Thoracic aorta (tissue), 2 donors: ENCODE results near the gene ZMYND11. TPM values are rescaled to one million over a fixed set of nuclear protein-coding genes. Genes with fewer than 3 reads are reported as not detected.

ENCODE experiments used
- ATAC-seq: fragments of 150-250 bp; one replicate; pipeline ENCODE4 v1.8.0; 2017; ENCODE audit warnings: low read depth; ENCODE audit not compliant: insufficient number of reproducible peaks, low FRiP score
- DNase-seq: peaks from one replicate; pipeline ENCODE4 v3.0.0-alpha.2; 2020; ENCODE audit warnings: low spot score
- H3K27ac ChIP-seq, 2 donors: fragments of 200-600 bp; sonication (generic); 1 replicate in 1 of 2; 2 replicates in 1 of 2; pipeline ENCODE4 v1.5.1; 2016; ENCODE audit warnings: mild to moderate bottlenecking in 2 of 2, moderate library complexity in 2 of 2
- H3K27me3 ChIP-seq: fragments of 200-600 bp; sonication (generic); replicated peaks from 2 replicates; pipeline ENCODE4 v1.6.0; 2016; ENCODE audit warnings: mild to moderate bottlenecking; ENCODE audit not compliant: insufficient read depth
- H3K36me3 ChIP-seq: fragments of 200-600 bp; sonication (generic); one replicate; pipeline ENCODE4 v1.5.1; 2016
- H3K4me1 ChIP-seq, 2 donors: fragments of 200-600 bp; sonication (generic); 1 replicate in 1 of 2; 2 replicates in 1 of 2; pipeline versions ENCODE4 v1.5.1 to v1.6.0; 2016; ENCODE audit warnings: low read depth in 2 of 2, mild to moderate bottlenecking in 1 of 2; ENCODE audit not compliant: control insufficient read depth in 1 of 2
- H3K4me3 ChIP-seq: fragments of 200-600 bp; sonication (generic); 2 replicates; pipeline ENCODE4 v1.5.1; 2016; ENCODE audit warnings: mild to moderate bottlenecking
- H3K9me3 ChIP-seq: fragments of 200-600 bp; sonication (generic); 2 replicates; pipeline ENCODE4 v1.5.1; 2016
- total RNA-seq, 2 donors: library from RNA; depleted of rRNA; stranded (reverse); fragments of >200 nt; gene quantifications; one replicate each; pipeline versions ENCODE4 v1.1.0 to v1.2.3, GENCODE V29; 2016
- TF ChIP-seq, protein P1 (sequence below): fragments of 200-600 bp; sonication (generic); IDR thresholded peaks from one replicate; pipeline ENCODE4 v1.5.1; 2019; ENCODE audit warnings: antibody characterized with exemption

ZMYND11 gene
- total RNA-seq, 2 donors from 2014 or later: 56.9 to 103 TPM

- H3K4me1 ChIP-seq: peaks cover 0 to 8% of the 10 kb centered on the region in 2 donors
- H3K27ac ChIP-seq: no peak overlapping the region
- no peak overlapping the region for H3K4me3 ChIP-seq
- TF ChIP-seq, protein P1, sequence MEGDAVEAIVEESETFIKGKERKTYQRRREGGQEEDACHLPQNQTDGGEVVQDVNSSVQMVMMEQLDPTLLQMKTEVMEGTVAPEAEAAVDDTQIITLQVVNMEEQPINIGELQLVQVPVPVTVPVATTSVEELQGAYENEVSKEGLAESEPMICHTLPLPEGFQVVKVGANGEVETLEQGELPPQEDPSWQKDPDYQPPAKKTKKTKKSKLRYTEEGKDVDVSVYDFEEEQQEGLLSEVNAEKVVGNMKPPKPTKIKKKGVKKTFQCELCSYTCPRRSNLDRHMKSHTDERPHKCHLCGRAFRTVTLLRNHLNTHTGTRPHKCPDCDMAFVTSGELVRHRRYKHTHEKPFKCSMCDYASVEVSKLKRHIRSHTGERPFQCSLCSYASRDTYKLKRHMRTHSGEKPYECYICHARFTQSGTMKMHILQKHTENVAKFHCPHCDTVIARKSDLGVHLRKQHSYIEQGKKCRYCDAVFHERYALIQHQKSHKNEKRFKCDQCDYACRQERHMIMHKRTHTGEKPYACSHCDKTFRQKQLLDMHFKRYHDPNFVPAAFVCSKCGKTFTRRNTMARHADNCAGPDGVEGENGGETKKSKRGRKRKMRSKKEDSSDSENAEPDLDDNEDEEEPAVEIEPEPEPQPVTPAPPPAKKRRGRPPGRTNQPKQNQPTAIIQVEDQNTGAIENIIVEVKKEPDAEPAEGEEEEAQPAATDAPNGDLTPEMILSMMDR: no peak
- DNase-seq (no peak), ATAC-seq (no peak)
- H3K27me3 ChIP-seq: no peaks in the 10 kb centered on the region
- no peaks in the 10 kb centered on the region for H3K9me3 ChIP-seq
- H3K36me3 ChIP-seq: peaks cover 35% of the 10 kb centered on the region
Observed at GRCh38 chr10:278707-279106, 143.5 kb downstream of the ZMYND11 start.

DNA sequence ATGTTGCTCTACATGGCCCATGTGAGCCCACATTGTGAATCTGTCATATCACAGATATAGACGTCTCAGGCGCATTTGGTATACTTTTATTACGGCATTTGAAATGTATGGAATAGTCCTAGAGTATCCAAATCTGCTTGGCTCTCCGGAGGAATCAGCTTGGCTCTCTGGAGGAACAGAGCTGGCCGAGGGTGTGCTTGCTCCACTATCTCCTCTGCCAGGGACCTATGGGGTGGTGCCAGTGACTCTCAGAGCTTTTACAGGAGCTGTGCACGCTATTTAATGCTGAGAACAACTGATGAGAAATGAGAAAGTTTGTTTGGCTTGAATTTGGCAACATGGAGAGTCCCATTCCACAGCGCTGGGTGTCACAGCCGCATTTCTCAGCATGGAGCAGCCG, 144.0 kb downstream of the ZMYND11 start:
- H3K27me3 ChIP-seq: no peaks in the 10 kb centered on the region
- ATAC-seq: no peak

GRCh38 chr10:279655-280054, 144.4 kb downstream of the ZMYND11 start:
- Histone ChIP-seq H3K27ac (no peak overlapping the region), H3K4me1 (peaks cover 0 to 8% of the 10 kb centered on the region in 2 donors), H3K27me3 (no peaks in the 10 kb centered on the region), H3K9me3 (no peaks in the 10 kb centered on the region), H3K36me3 (peaks cover 35% of the 10 kb centered on the region), H3K4me3 (no peak overlapping the region)
- DNase-seq (no peak), ATAC-seq (no peak)
- TF ChIP-seq, protein P1: no peak

More for the DNA sequence above, 144.0 kb downstream of the ZMYND11 start:
- no peak for DNase-seq
- peaks cover 0 to 8% of the 10 kb centered on the region in 2 donors for H3K4me1 ChIP-seq
- no peak overlapping the region for H3K27ac ChIP-seq
- H3K36me3 ChIP-seq: peaks cover 35% of the 10 kb centered on the region
- H3K9me3 ChIP-seq: no peaks in the 10 kb centered on the region
- TF ChIP-seq, protein P1: no peak
- H3K4me3 ChIP-seq: no peak overlapping the region

DNA sequence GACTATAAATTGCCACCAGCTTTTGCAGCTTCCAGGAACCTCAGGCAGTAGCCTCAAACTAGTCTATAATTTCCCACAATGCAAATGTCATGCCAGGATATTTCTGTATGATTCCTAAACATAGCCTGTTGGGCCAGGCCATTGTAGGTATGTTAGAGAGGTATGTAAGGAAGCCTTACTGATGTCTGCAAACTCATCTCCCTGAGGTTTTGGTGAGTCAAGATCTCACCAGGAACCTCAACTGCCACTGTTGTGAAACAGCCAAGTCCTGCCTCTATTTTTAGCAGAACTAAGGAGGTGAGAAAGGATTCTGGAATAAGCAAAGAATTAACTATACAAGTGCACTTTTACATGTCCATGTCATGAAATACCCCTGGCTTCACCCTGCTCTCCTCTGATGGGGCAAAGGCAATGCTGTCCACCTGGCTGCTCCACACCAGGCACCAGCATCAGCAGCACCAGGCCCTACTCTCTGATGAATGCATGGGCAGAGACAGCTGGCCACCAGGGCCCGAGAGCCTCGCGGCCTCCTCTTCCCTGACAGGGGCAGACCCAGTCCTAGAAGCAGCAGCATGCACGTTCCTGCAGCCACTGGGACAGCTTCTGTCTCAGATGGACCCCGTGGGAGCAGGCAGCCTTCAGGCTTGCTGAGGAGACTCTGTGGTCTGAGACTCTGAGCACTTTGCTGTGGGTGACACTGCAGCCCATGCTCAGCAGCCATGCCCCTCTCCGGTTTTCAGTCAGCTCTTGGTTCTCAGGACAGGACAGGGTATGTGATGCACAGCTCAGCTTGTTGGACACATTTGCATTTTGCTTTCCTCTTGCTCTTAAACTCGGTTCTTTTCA, 147.3 kb downstream of the ZMYND11 start:
- Histone ChIP-seq H3K9me3 (no peaks in the 10 kb centered on the region), H3K36me3 (peaks cover 25% of the 10 kb centered on the region), H3K4me3 (no peak overlapping the region), H3K27me3 (no peaks in the 10 kb centered on the region), H3K4me1 (peaks cover 0 to 18% of the 10 kb centered on the region in 2 donors), H3K27ac (no peak overlapping the region)
- no peak for DNase-seq
- TF ChIP-seq, protein P1: no peak
- ATAC-seq: no peak

DNA sequence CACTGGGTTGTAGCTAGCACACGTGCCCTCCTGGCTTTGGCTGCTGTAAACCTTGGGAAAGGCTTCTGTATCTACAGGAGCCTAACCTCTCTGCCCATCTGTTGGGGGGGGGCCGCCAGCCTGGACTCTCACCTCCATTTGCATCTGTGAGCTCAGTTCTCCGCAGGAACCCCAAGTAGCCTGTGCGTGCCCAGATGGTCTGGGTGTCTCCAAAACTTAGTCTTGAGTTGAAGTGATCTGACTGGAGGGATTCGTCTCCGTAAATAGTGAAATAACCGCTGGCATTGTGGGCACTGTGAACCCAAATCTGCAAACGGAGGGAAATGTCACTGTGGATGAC, 147.9 kb downstream of the ZMYND11 start:
- no peak overlapping the region for H3K4me3 ChIP-seq
- H3K9me3 ChIP-seq: no peaks in the 10 kb centered on the region
- ATAC-seq (no peak), DNase-seq (no peak)
- no peak overlapping the region for H3K27ac ChIP-seq
- peaks cover 0 to 21% of the 10 kb centered on the region in 2 donors for H3K4me1 ChIP-seq
- peaks cover 20% of the 10 kb centered on the region for H3K36me3 ChIP-seq
- no peaks in the 10 kb centered on the region for H3K27me3 ChIP-seq
- TF ChIP-seq, protein P1: no peak
